Panc1 (cell line): ENCODE measurements around the gene SERAC1. TPM values are rescaled to one million over a fixed set of nuclear protein-coding genes. Genes with fewer than 3 reads are reported as not detected.

Experiments used
- ATAC-seq: fragments of 200-7000 bp; cut with Tn5 transposase; 2 replicates; pipeline ENCODE4 v1.9.1; 2020; ENCODE audit warnings: mild to moderate bottlenecking, moderate library complexity
- BruUV-seq: library from RNA; stranded (reverse); fragments of 400-500 nt; replicated peaks from 2 replicates; lab custom pipeline; 2021; lab: Mats Ljungman, UMichigan
- CTCF ChIA-PET: fragments of 300-600 bp; sonication (Branson Sonifier 250); formaldehyde crosslinking; loops from one replicate; lab custom pipeline; 2022; ENCODE audit warnings: antibody characterized with exemption; lab: Charles Lee
- POLR2A ChIA-PET: fragments of 300-600 bp; sonication (Branson Sonifier 250); formaldehyde crosslinking; loops from one replicate; lab custom pipeline; 2022; ENCODE audit warnings: antibody characterized with exemption; lab: Charles Lee
- DNase-seq: peaks from one replicate; pipeline ENCODE4 v3.0.0-alpha.2; 2010; ENCODE audit warnings: low read depth, low spot score
- H3K27ac ChIP-seq: 2 replicates; pipeline ENCODE4 v1.5.1; 2011; ENCODE audit warnings: mild to moderate bottlenecking, low read length, inconsistent platforms
- H3K27me3 ChIP-seq: fragments of 200-500 bp; sonication (Bioruptor generic); 2 replicates; pipeline ENCODE4 v1.6.0; 2014; ENCODE audit warnings: low read length, inconsistent platforms; ENCODE audit not compliant: control insufficient read depth, insufficient read depth
- H3K36me3 ChIP-seq: fragments of 200-500 bp; sonication (Bioruptor generic); 2 replicates; pipeline ENCODE4 v1.5.1; 2014; ENCODE audit warnings: inconsistent platforms, mild to moderate bottlenecking, low read length, moderate library complexity; ENCODE audit not compliant: control insufficient read depth, insufficient read depth
- H3K4me1 ChIP-seq: 2 replicates; pipeline ENCODE4 v1.5.1; 2011; ENCODE audit warnings: inconsistent platforms, mild to moderate bottlenecking, low read length, moderate library complexity; ENCODE audit not compliant: control insufficient read depth, insufficient read depth
- H3K4me3 ChIP-seq, 2 experiments: 2 replicates each; pipeline ENCODE4 v1.5.1; 2011 to 2012; ENCODE audit warnings: low read depth in 2 of 2, low read length in 2 of 2, mild to moderate bottlenecking in 2 of 2, inconsistent platforms in 1 of 2, moderate library complexity in 1 of 2
- H3K9me3 ChIP-seq: fragments of 200-500 bp; sonication (Bioruptor generic); 2 replicates; pipeline ENCODE4 v1.5.1; 2014; ENCODE audit warnings: low read depth, mild to moderate bottlenecking, inconsistent platforms, low read length, moderate library complexity; ENCODE audit not compliant: control insufficient read depth, insufficient read depth
- CTCF ChIP-seq: fragments of 450-650 bp; IDR thresholded peaks from 2 replicates; pipeline ENCODE4 v1.5.1; 2017; ENCODE audit warnings: mild to moderate bottlenecking
- POLR2AphosphoS5 ChIP-seq: IDR thresholded peaks from 2 replicates; pipeline ENCODE4 v1.6.1; 2012; ENCODE audit warnings: mild to moderate bottlenecking, low read depth, low read length, moderate library complexity
- REST ChIP-seq, 2 experiments: IDR thresholded peaks; 2 replicates each; pipeline ENCODE4 v1.6.1; 2011 to 2012; ENCODE audit warnings: low read depth in 2 of 2, control low read depth in 1 of 2, low read length in 1 of 2, mild to moderate bottlenecking in 1 of 2, moderate library complexity in 1 of 2; ENCODE audit not compliant: insufficient read depth in 1 of 2
- SIN3A ChIP-seq: IDR thresholded peaks from 2 replicates; pipeline ENCODE4 v1.6.1; 2012; ENCODE audit warnings: low read depth, mild to moderate bottlenecking, low read length, moderate library complexity, borderline replicate concordance; ENCODE audit not compliant: insufficient read depth
- TCF7L2 ChIP-seq: IDR thresholded peaks from 2 replicates; pipeline ENCODE4 v1.6.1; 2011; ENCODE audit warnings: mild to moderate bottlenecking, low read depth, low read length, inconsistent platforms
- in situ Hi-C: cut with HindIII; loops from 2 replicates; pipeline ENCODE4 v1.10.0; 2016; ENCODE audit warnings: low sequenced_read_pairs, low pct_unique_long_range_greater_than_20kb
- intact Hi-C: fragments of 100-400 bp; cut with micrococcal nuclease; formaldehyde crosslinking; loops from one replicate; pipeline ENCODE4 v1.10.0; 2022; ENCODE audit not compliant: unreplicated experiment
- total RNA-seq: library from RNA; stranded (reverse); gene quantifications from one replicate; pipeline ENCODE4 v1.2.1, GENCODE V29; 2021; ENCODE audit not compliant: unreplicated experiment

SERAC1 gene
- total RNA-seq, 1 experiment from 2014 or later, result 8.2 TPM

- no TSS peak for BruUV-seq
- Histone ChIP-seq H3K27ac (no peak overlapping the region), H3K4me1 (peaks cover 32% of the 10 kb centered on the region), H3K36me3 (peaks cover 5% of the 10 kb centered on the region), H3K27me3 (no peaks in the 10 kb centered on the region), H3K4me3 (no peak overlapping the region), H3K9me3 (no peaks in the 10 kb centered on the region)
- ChIA-PET CTCF (no interaction called here), POLR2A (no interaction called here)
- in situ Hi-C loops (no loop called here), intact Hi-C loops (no loop called here)
- no peak for ATAC-seq
- DNase-seq, result no peak
- no peak for TF ChIP-seq TCF7L2
- TF ChIP-seq CTCF, result no peak
- TF ChIP-seq POLR2AphosphoS5, result no peak
- TF ChIP-seq REST (IDR thresholded peaks at IDR 0.05; ENCODE audit: insufficient read depth in 1 of 2, low read depth in 2 of 2, low read length in 1 of 2), result no peak
Observed at GRCh38 chr6:158064725-158065251, 103.3 kb downstream of the SERAC1 start.

GRCh38 chr6:158063736-158064135, 104.3 kb downstream of the SERAC1 start:
- H3K36me3 ChIP-seq, result peaks cover 3% of the 10 kb centered on the region
- H3K9me3 ChIP-seq, result no peaks in the 10 kb centered on the region
- no peak for DNase-seq
- intact Hi-C loops, result no loop called here
- TF ChIP-seq TCF7L2 (no peak), SIN3A (no peak), CTCF (no peak), POLR2AphosphoS5 (no peak), REST (IDR thresholded peaks at IDR 0.05; ENCODE audit: insufficient read depth in 1 of 2, low read depth in 2 of 2, low read length in 1 of 2) (no peak)
- ChIA-PET CTCF (no interaction called here), POLR2A (no interaction called here)
- ATAC-seq, result no peak
- H3K4me3 ChIP-seq, result no peak overlapping the region
- BruUV-seq, result no TSS peak
- in situ Hi-C loops, result no loop called here
- no peaks in the 10 kb centered on the region for H3K27me3 ChIP-seq
- H3K4me1 ChIP-seq, result peaks cover 23% of the 10 kb centered on the region
- no peak overlapping the region for H3K27ac ChIP-seq
